Endodermal cell (in vitro differentiated cells): ENCODE measurements around the gene PLPPR1. TPM values are rescaled to one million over a fixed set of nuclear protein-coding genes. Genes with fewer than 3 reads are reported as not detected.

Experiments used
- DNase-seq: peaks from one replicate; pipeline ENCODE4 v3.0.0-alpha.2; 2017
- H3K27ac ChIP-seq: 2 replicates; pipeline ENCODE4 v1.5.1; 2013; ENCODE audit warnings: mild to moderate bottlenecking, low read depth, low read length, moderate library complexity
- H3K27me3 ChIP-seq: 2 replicates; pipeline ENCODE4 v1.6.1; 2013; ENCODE audit warnings: mild to moderate bottlenecking, low read length, moderate library complexity; ENCODE audit not compliant: insufficient read depth, control insufficient read depth, poor library complexity, severe bottlenecking
- H3K36me3 ChIP-seq: 2 replicates; pipeline ENCODE4 v1.7.0; 2013; ENCODE audit warnings: mild to moderate bottlenecking, low read length, moderate library complexity; ENCODE audit not compliant: control insufficient read depth, insufficient read depth
- H3K4me1 ChIP-seq: one replicate; pipeline ENCODE4 v1.7.0; 2013; ENCODE audit warnings: low read length; ENCODE audit not compliant: control insufficient read depth, insufficient read depth
- H3K4me3 ChIP-seq: 2 replicates; pipeline ENCODE4 v1.5.1; 2013; ENCODE audit warnings: mild to moderate bottlenecking, low read length, moderate library complexity
- H3K9ac ChIP-seq: 2 replicates; pipeline ENCODE4 v1.6.1; 2013; ENCODE audit warnings: mild to moderate bottlenecking, low read length, moderate library complexity; ENCODE audit not compliant: poor library complexity, severe bottlenecking; ENCODE audit errors: extremely low read depth
- H3K9me3 ChIP-seq: 2 replicates; pipeline ENCODE4 v1.6.1; 2013; ENCODE audit warnings: mild to moderate bottlenecking, low read length, moderate library complexity; ENCODE audit not compliant: control insufficient read depth
- H3K27ac Mint-ChIP-seq: 2 replicates; pipeline ENCODE4 v1.8.0; 2020; ENCODE audit warnings: mixed read lengths
- H3K27me3 Mint-ChIP-seq: 2 replicates; pipeline ENCODE4 v1.8.0; 2021; ENCODE audit warnings: mild to moderate bottlenecking, mixed read lengths; ENCODE audit not compliant: insufficient read depth
- H3K36me3 Mint-ChIP-seq: 2 replicates; pipeline ENCODE4 v1.8.0; 2020; ENCODE audit warnings: low read depth, mixed read lengths
- H3K4me1 Mint-ChIP-seq: 2 replicates; pipeline ENCODE4 v1.8.0; 2020; ENCODE audit warnings: mixed read lengths
- H3K4me3 Mint-ChIP-seq: 2 replicates; pipeline ENCODE4 v1.8.0; 2020; ENCODE audit warnings: mild to moderate bottlenecking, moderate library complexity, mixed read lengths
- H3K9me3 Mint-ChIP-seq: 2 replicates; pipeline ENCODE4 v1.8.0; 2020; ENCODE audit warnings: mild to moderate bottlenecking, mixed read lengths
- WGBS, 2 experiments: methylation state at CpG; one replicate each; pipeline versions ENCODE4 v1.1.5 to v1.1.7; 2013; ENCODE audit warnings: missing lambda C conversion rate in 2 of 2, mixed read lengths in 1 of 2; ENCODE audit not compliant: insufficient coverage in 1 of 2, insufficient read length in 1 of 2; 5-methylcytosine and 5-hydroxymethylcytosine counted together
- total RNA-seq, 2 donors: library from RNA; stranded (reverse); fragmentation: NEBNext Ultra II Directional in 1 of 2; extraction: Animal tissue kit (Norgen Biotek cat#: 25700) in 1 of 2; gene quantifications; 2 replicates in 1 of 2; 3 replicates in 1 of 2; pipeline ENCODE4 v1.2.1, GENCODE V29; 2021
- TF ChIP-seq, protein P1 (sequence below): fragments of 200-600 bp; sonication (generic); conservative IDR thresholded peaks from 2 replicates; pipeline ENCODE4 v1.5.0; 2021; ENCODE audit warnings: antibody characterized with exemption, mild to moderate bottlenecking

PLPPR1 gene
- total RNA-seq, 2 donors from 2014 or later: 1.5 to 4.6 TPM

DNA sequence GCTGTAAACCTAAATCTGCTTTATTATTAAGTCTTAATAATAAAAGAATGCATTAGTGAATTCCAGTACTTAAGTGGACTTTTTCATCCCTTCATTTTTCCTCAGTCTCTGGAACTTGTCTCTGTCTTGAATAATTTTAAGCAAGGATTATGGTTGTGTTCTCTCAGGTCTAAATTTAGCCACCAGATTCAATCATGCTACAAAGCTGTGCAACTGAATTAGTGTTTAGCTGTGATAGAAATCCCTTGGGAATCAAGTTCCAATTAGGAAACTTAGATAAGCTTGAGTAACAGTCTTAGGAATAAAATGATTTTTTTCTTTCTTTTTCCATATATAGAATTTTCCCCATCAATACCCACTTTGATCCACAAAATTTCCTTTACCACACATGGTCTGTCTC, 104.3 kb downstream of the PLPPR1 start:
- peaks cover 16% of the 10 kb centered on the region for H3K9me3 Mint-ChIP-seq
- H3K4me3 Mint-ChIP-seq: no peak overlapping the region
- TF ChIP-seq, protein P1, sequence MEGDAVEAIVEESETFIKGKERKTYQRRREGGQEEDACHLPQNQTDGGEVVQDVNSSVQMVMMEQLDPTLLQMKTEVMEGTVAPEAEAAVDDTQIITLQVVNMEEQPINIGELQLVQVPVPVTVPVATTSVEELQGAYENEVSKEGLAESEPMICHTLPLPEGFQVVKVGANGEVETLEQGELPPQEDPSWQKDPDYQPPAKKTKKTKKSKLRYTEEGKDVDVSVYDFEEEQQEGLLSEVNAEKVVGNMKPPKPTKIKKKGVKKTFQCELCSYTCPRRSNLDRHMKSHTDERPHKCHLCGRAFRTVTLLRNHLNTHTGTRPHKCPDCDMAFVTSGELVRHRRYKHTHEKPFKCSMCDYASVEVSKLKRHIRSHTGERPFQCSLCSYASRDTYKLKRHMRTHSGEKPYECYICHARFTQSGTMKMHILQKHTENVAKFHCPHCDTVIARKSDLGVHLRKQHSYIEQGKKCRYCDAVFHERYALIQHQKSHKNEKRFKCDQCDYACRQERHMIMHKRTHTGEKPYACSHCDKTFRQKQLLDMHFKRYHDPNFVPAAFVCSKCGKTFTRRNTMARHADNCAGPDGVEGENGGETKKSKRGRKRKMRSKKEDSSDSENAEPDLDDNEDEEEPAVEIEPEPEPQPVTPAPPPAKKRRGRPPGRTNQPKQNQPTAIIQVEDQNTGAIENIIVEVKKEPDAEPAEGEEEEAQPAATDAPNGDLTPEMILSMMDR: no peak
- H3K4me1 Mint-ChIP-seq: peaks cover 57% of the 10 kb centered on the region
- H3K27ac Mint-ChIP-seq: no peak overlapping the region
- peaks cover 65% of the 10 kb centered on the region for H3K27me3 ChIP-seq
- no peak overlapping the region for H3K9ac ChIP-seq
- H3K4me1 ChIP-seq: peaks cover 3% of the 10 kb centered on the region
- H3K36me3 ChIP-seq: no peaks in the 10 kb centered on the region
- H3K27me3 Mint-ChIP-seq: peaks cover 21% of the 10 kb centered on the region
- no peak overlapping the region for H3K4me3 ChIP-seq
- H3K36me3 Mint-ChIP-seq: peaks cover 8% of the 10 kb centered on the region
- DNase-seq: no peak
- peaks cover 15% of the 10 kb centered on the region for H3K9me3 ChIP-seq
- no peak overlapping the region for H3K27ac ChIP-seq

GRCh38 chr9:101138509-101138908, 110.0 kb downstream of the PLPPR1 start:
- Histone ChIP-seq H3K9ac (no peak overlapping the region), H3K4me3 (no peak overlapping the region), H3K27ac (no peak overlapping the region), H3K4me1 (no peaks in the 10 kb centered on the region), H3K9me3 (peaks cover 8% of the 10 kb centered on the region), H3K36me3 (no peaks in the 10 kb centered on the region), H3K27me3 (peaks cover 85% of the 10 kb centered on the region)
- H3K27ac Mint-ChIP-seq: no peak overlapping the region
- TF ChIP-seq, protein P1: no peak
- no peak for DNase-seq
- H3K27me3 Mint-ChIP-seq: peaks cover 48% of the 10 kb centered on the region
- no peak overlapping the region for H3K4me3 Mint-ChIP-seq
- H3K9me3 Mint-ChIP-seq: peaks cover 3% of the 10 kb centered on the region
- H3K36me3 Mint-ChIP-seq: no peaks in the 10 kb centered on the region
- H3K4me1 Mint-ChIP-seq: peaks cover 57% of the 10 kb centered on the region

GRCh38 chr9:101139082-101139481, 110.6 kb downstream of the PLPPR1 start:
- Histone ChIP-seq H3K36me3 (no peaks in the 10 kb centered on the region), H3K9ac (no peak overlapping the region), H3K4me1 (no peaks in the 10 kb centered on the region), H3K27me3 (peaks cover 80% of the 10 kb centered on the region), H3K27ac (no peak overlapping the region), H3K9me3 (peaks cover 8% of the 10 kb centered on the region), H3K4me3 (no peak overlapping the region)
- Mint-ChIP-seq H3K27me3 (peaks cover 44% of the 10 kb centered on the region), H3K4me3 (no peak overlapping the region), H3K27ac (no peak overlapping the region), H3K4me1 (peaks cover 54% of the 10 kb centered on the region), H3K36me3 (no peaks in the 10 kb centered on the region), H3K9me3 (peaks cover 8% of the 10 kb centered on the region)
- 96 to 100% methylated on average over 1 to 2 of the region's 2 CpGs for WGBS, 2 experiments
- no peak for DNase-seq
- TF ChIP-seq, protein P1: no peak
